NCI-H146 (cell line): ENCODE data around the gene B3GNT9.

ENCODE experiments used
- DNase-seq: peaks from one replicate; lab custom pipeline; 2025; lab: John Stamatoyannopoulos, UW

The B3GNT9 gene

GRCh38 chr16:67150833-67151396, at the start of gene B3GNT9:
TSS of gene B3GNT9 (minus strand) at chr16:67150998. CDS start at chr16:67150485, 513 bp downstream.
- DNase-seq, result peak; percentile 20

- no peak for DNase-seq
These were observed 49.7 kb upstream of the B3GNT9 start for GRCh38 chr16:67200491-67200890.

- peak; percentile 41 for DNase-seq
These were observed 49.0 kb upstream of the B3GNT9 start for GRCh38 chr16:67199808-67200198.

GRCh38 chr16:67199011-67199807, 48.4 kb upstream of the B3GNT9 start, which contains the start of gene ELMO3:
TSS of gene ELMO3 (plus strand) at chr16:67199131. CDS start at chr16:67199327, 196 bp downstream.
- peak; percentile 80 for DNase-seq

- no peak for DNase-seq
These were observed 47.5 kb upstream of the B3GNT9 start for GRCh38 chr16:67198238-67198734.

- no peak for DNase-seq
These were observed 46.9 kb upstream of the B3GNT9 start for GRCh38 chr16:67197704-67198103.

GRCh38 chr16:67196881-67197280, 46.1 kb upstream of the B3GNT9 start:
- no peak for DNase-seq

- no peak for DNase-seq
These were observed 44.9 kb upstream of the B3GNT9 start for GRCh38 chr16:67195676-67196075.

- no peak for DNase-seq
These were observed 43.5 kb upstream of the B3GNT9 start for GRCh38 chr16:67194260-67194659.

GRCh38 chr16:67193536-67193935, 42.7 kb upstream of the B3GNT9 start:
- no peak for DNase-seq

- DNase-seq, result no peak
These were observed 42.1 kb upstream of the B3GNT9 start for GRCh38 chr16:67192781-67193361.

GRCh38 chr16:67191995-67192681, 41.3 kb upstream of the B3GNT9 start, which contains the start of gene E2F4:
TSS of gene E2F4 (plus strand) at chr16:67192155. CDS start at chr16:67192228, 73 bp downstream.
- DNase-seq, result peak; percentile 77

GRCh38 chr16:67191411-67191994, 40.7 kb upstream of the B3GNT9 start:
- no peak for DNase-seq

GRCh38 chr16:67190448-67191399, 39.9 kb upstream of the B3GNT9 start:
- DNase-seq, result no peak

GRCh38 chr16:67190041-67190440, 39.2 kb upstream of the B3GNT9 start, which contains the start of gene EXOC3L1:
TSS of gene EXOC3L1 (minus strand) at chr16:67190136. CDS start at chr16:67189676, 460 bp downstream.
- DNase-seq, result no peak

GRCh38 chr16:67188798-67189197, 38.0 kb upstream of the B3GNT9 start:
- no peak for DNase-seq

GRCh38 chr16:67188323-67188722, 37.5 kb upstream of the B3GNT9 start:
- no peak for DNase-seq

GRCh38 chr16:67187175-67187890, 36.5 kb upstream of the B3GNT9 start:
- no peak for DNase-seq

GRCh38 chr16:67186550-67186950, 35.8 kb upstream of the B3GNT9 start:
- no peak for DNase-seq

GRCh38 chr16:67185651-67186134, 34.9 kb upstream of the B3GNT9 start:
- DNase-seq, result no peak
